Measurements from ENCODE around the gene LGALS12. TPM values are rescaled to one million over a fixed set of nuclear protein-coding genes. Genes with fewer than 3 reads are reported as not detected.

Gene LGALS12
- total RNA-seq, 1 experiment from 2014 or later, result not detected

DNA sequence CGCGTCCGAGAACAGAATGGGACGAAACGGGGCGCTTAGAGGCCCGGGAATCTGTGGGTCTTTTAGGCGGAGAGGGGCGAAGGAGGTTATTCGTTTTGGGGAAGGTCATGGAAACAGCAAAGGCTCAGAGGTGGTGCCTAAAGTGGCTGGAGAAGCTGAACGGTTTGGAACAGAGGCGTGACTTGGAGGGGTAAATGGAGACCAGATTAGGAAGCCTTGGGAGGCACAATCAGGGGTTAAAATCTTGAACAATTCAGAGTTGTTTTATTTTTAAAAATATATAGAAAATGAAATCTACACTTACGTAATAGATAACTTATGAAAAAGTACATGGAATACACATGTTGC, 14.7 kb upstream of the LGALS12 start:
- intact Hi-C loops (cut with micrococcal nuclease; ENCODE audit: unreplicated experiment), result loop anchor here (1.0 to 5.0 kb wide), 3 partner anchors 12 to 132 kb away; no protein-coding TSS in a partner anchor
- H3K27me3 ChIP-seq (replicated peaks; ENCODE audit: control insufficient read depth, insufficient read depth, low read length), result no peaks in the 10 kb centered on the region
- ChIA-PET CTCF (interaction anchor here (0.9 to 1.9 kb wide), 3 partner anchors 12 to 25 kb away, joined by 3 to 22 read pairs (median 11); no protein-coding TSS in a partner anchor), POLR2A (interaction anchor here (0.6 kb wide), 1 partner anchor 8 kb away, joined by 3 read pairs; no protein-coding TSS in a partner anchor)
- no peak for DNase-seq
- TF ChIP-seq CTCF (IDR thresholded peaks at IDR 0.05; ENCODE audit: insufficient read depth in 1 of 2, low read depth in 1 of 2, low read length in 1 of 2, severe bottlenecking in 1 of 2, unreplicated experiment in 1 of 2), result no peak
- Mint-ChIP-seq H3K36me3 (ENCODE audit: insufficient read depth, unreplicated experiment) (peaks cover 7% of the 10 kb centered on the region), H3K9me3 (ENCODE audit: unreplicated experiment) (peaks cover 27% of the 10 kb centered on the region), H3K4me1 (ENCODE audit: low read depth, unreplicated experiment) (peaks cover 18% of the 10 kb centered on the region), H3K4me3 (ENCODE audit: unreplicated experiment) (peak overlapping the region; percentile 78), H3K27me3 (ENCODE audit: insufficient read depth, unreplicated experiment) (no peaks in the 10 kb centered on the region), H3K27ac (ENCODE audit: unreplicated experiment) (peak overlapping the region; percentile 89)
- H3K4me3 ChIP-seq (ENCODE audit: low read depth, low read length), result peak overlapping the region; percentile 36
- peaks cover 20% of the 10 kb centered on the region for H3K9me3 ChIP-seq
- H3K4me1 ChIP-seq, result peaks cover 18% of the 10 kb centered on the region
- H3K36me3 ChIP-seq (ENCODE audit: control insufficient read depth, insufficient read depth, low read length), result peaks cover 1% of the 10 kb centered on the region; the same call in 1 of the 2 replicates
- BruUV-seq (replicated peaks), result TSS peak; percentile 93

- peaks cover 18% of the 10 kb centered on the region for H3K4me1 Mint-ChIP-seq (ENCODE audit: low read depth, unreplicated experiment)
- H3K9me3 Mint-ChIP-seq (ENCODE audit: unreplicated experiment), result peaks cover 28% of the 10 kb centered on the region
- no peak overlapping the region; the same call in 1 of the 2 replicates for H3K4me3 ChIP-seq (ENCODE audit: low read depth, low read length)
- peak; percentile 84 to 85 for DNase-seq
- intact Hi-C loops (cut with micrococcal nuclease; ENCODE audit: unreplicated experiment), result loop anchor here (1.0 to 5.0 kb wide), 3 partner anchors 13 to 131 kb away; no protein-coding TSS in a partner anchor
- TF ChIP-seq CTCF (IDR thresholded peaks at IDR 0.05; ENCODE audit: insufficient read depth in 1 of 2, low read depth in 1 of 2, low read length in 1 of 2, severe bottlenecking in 1 of 2, unreplicated experiment in 1 of 2), result no peak
- H3K27me3 ChIP-seq (replicated peaks; ENCODE audit: control insufficient read depth, insufficient read depth, low read length), result no peaks in the 10 kb centered on the region
- peak overlapping the region; percentile 78 for H3K4me3 Mint-ChIP-seq (ENCODE audit: unreplicated experiment)
- H3K4me1 ChIP-seq, result peaks cover 18% of the 10 kb centered on the region
- H3K9me3 ChIP-seq, result peaks cover 20% of the 10 kb centered on the region
- peaks cover 1% of the 10 kb centered on the region; the same call in 1 of the 2 replicates for H3K36me3 ChIP-seq (ENCODE audit: control insufficient read depth, insufficient read depth, low read length)
- ChIA-PET CTCF (interaction anchor here (0.9 to 1.9 kb wide), 3 partner anchors 13 to 24 kb away, joined by 3 to 22 read pairs (median 11); no protein-coding TSS in a partner anchor), POLR2A (interaction anchor here (0.6 kb wide), 1 partner anchor 8 kb away, joined by 3 read pairs; no protein-coding TSS in a partner anchor)
- peaks cover 7% of the 10 kb centered on the region for H3K36me3 Mint-ChIP-seq (ENCODE audit: insufficient read depth, unreplicated experiment)
- peak overlapping the region; percentile 89 for H3K27ac Mint-ChIP-seq (ENCODE audit: unreplicated experiment)
- no TSS peak for BruUV-seq (replicated peaks)
- H3K27me3 Mint-ChIP-seq (ENCODE audit: insufficient read depth, unreplicated experiment), result no peaks in the 10 kb centered on the region
Measured at GRCh38 chr11:63491636-63492372, 14.1 kb upstream of the LGALS12 start.

GRCh38 chr11:63492441-63492840, 13.4 kb upstream of the LGALS12 start:
- peaks cover 35% of the 10 kb centered on the region for H3K9me3 Mint-ChIP-seq (ENCODE audit: unreplicated experiment)
- ChIA-PET CTCF (no interaction called here), POLR2A (no interaction called here)
- no peak for TF ChIP-seq CTCF (IDR thresholded peaks at IDR 0.05; ENCODE audit: insufficient read depth in 1 of 2, low read depth in 1 of 2, low read length in 1 of 2, severe bottlenecking in 1 of 2, unreplicated experiment in 1 of 2)
- peak overlapping the region; percentile 89 for H3K27ac Mint-ChIP-seq (ENCODE audit: unreplicated experiment)
- peaks cover 7% of the 10 kb centered on the region for H3K36me3 Mint-ChIP-seq (ENCODE audit: insufficient read depth, unreplicated experiment)
- no peaks in the 10 kb centered on the region for H3K27me3 ChIP-seq (replicated peaks; ENCODE audit: control insufficient read depth, insufficient read depth, low read length)
- H3K4me1 Mint-ChIP-seq (ENCODE audit: low read depth, unreplicated experiment), result peaks cover 18% of the 10 kb centered on the region
- no TSS peak for BruUV-seq (replicated peaks)
- no peak overlapping the region for H3K4me3 ChIP-seq (ENCODE audit: low read depth, low read length)
- peaks cover 20% of the 10 kb centered on the region for H3K9me3 ChIP-seq
- H3K27me3 Mint-ChIP-seq (ENCODE audit: insufficient read depth, unreplicated experiment), result no peaks in the 10 kb centered on the region
- H3K36me3 ChIP-seq (ENCODE audit: control insufficient read depth, insufficient read depth, low read length), result peaks cover 1% of the 10 kb centered on the region; the same call in 1 of the 2 replicates
- H3K4me3 Mint-ChIP-seq (ENCODE audit: unreplicated experiment), result peak overlapping the region; percentile 78
- no peak for DNase-seq
- intact Hi-C loops (cut with micrococcal nuclease; ENCODE audit: unreplicated experiment), result loop anchor here (5.0 kb wide), 1 partner anchor 40 kb away; no protein-coding TSS in a partner anchor
- H3K4me1 ChIP-seq, result peaks cover 18% of the 10 kb centered on the region

All from Caco-2 (cell line).